ENCODE measurements around the gene DDX42. TPM values are rescaled to one million over a fixed set of nuclear protein-coding genes. Genes with fewer than 3 reads are reported as not detected.

DDX42 gene
- total and polyA plus RNA-seq, 2 of the 13 experiments (the other 11 are each of a cell fraction or from before 2014, with no cell fraction given), result 87.2 to 92.9 TPM

DNA sequence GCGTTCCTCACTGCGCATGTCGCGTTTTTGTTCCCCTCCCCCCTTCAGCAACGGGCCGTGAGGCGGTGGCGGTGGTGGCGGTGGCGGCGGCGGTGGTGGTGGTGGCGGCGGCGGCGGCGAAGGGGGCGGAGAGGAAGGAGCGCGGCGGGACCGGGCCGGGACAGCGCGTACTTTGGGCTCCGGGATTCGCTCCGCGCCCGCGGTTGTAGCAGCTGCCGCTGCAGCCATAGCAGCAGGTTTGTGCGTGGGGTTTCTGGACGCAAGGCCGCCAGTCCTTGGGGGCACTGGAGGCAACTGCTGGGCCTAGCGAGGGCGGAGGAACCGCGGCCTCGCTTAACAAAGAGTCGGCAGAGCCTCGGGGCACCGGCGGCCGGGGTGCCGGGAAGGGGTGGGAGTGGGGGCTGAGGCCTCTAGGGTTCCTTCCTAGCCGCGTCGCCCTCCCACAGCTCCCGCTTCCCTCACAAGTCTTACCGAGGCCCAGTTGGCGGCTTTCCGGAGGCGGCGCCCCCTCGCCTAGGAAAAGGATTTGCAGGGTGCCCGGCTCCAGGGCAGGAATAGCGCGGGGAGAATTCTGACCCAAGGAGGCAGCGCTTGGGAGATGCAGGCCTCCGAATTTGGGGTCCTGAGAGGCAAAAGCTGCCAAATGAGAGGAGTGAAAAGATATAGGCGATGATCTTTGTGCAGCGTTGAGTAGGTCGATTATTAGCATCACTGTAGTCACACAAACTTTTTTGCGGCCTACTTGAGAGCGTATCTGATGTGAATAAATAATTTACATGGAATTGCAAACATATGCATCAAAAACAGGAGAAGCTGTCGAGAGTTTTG lies at the start of gene DDX42 (continued):
- no peak for TF ChIP-seq HMGA1 (CRISPR knock-in tag; conservative IDR thresholded peaks at IDR 0.05)
- TF ChIP-seq, protein P1, sequence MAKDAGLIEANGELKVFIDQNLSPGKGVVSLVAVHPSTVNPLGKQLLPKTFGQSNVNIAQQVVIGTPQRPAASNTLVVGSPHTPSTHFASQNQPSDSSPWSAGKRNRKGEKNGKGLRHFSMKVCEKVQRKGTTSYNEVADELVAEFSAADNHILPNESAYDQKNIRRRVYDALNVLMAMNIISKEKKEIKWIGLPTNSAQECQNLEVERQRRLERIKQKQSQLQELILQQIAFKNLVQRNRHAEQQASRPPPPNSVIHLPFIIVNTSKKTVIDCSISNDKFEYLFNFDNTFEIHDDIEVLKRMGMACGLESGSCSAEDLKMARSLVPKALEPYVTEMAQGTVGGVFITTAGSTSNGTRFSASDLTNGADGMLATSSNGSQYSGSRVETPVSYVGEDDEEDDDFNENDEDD (CRISPR knock-in tag; IDR thresholded peaks at IDR 0.05; ENCODE audit: borderline replicate concordance), result peak; percentile 37; the same call in 1 of the 2 replicates
- TF ChIP-seq, protein P2, sequence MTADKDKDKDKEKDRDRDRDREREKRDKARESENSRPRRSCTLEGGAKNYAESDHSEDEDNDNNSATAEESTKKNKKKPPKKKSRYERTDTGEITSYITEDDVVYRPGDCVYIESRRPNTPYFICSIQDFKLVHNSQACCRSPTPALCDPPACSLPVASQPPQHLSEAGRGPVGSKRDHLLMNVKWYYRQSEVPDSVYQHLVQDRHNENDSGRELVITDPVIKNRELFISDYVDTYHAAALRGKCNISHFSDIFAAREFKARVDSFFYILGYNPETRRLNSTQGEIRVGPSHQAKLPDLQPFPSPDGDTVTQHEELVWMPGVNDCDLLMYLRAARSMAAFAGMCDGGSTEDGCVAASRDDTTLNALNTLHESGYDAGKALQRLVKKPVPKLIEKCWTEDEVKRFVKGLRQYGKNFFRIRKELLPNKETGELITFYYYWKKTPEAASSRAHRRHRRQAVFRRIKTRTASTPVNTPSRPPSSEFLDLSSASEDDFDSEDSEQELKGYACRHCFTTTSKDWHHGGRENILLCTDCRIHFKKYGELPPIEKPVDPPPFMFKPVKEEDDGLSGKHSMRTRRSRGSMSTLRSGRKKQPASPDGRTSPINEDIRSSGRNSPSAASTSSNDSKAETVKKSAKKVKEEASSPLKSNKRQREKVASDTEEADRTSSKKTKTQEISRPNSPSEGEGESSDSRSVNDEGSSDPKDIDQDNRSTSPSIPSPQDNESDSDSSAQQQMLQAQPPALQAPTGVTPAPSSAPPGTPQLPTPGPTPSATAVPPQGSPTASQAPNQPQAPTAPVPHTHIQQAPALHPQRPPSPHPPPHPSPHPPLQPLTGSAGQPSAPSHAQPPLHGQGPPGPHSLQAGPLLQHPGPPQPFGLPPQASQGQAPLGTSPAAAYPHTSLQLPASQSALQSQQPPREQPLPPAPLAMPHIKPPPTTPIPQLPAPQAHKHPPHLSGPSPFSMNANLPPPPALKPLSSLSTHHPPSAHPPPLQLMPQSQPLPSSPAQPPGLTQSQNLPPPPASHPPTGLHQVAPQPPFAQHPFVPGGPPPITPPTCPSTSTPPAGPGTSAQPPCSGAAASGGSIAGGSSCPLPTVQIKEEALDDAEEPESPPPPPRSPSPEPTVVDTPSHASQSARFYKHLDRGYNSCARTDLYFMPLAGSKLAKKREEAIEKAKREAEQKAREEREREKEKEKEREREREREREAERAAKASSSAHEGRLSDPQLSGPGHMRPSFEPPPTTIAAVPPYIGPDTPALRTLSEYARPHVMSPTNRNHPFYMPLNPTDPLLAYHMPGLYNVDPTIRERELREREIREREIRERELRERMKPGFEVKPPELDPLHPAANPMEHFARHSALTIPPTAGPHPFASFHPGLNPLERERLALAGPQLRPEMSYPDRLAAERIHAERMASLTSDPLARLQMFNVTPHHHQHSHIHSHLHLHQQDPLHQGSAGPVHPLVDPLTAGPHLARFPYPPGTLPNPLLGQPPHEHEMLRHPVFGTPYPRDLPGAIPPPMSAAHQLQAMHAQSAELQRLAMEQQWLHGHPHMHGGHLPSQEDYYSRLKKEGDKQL (CRISPR knock-in tag; IDR thresholded peaks at IDR 0.05; ENCODE audit: low read depth), result no peak
- no peak for TF ChIP-seq CEBPB (IDR thresholded peaks at IDR 0.05; ENCODE audit: borderline replicate concordance, low read depth, low read length)
- TF ChIP-seq, protein P3, sequence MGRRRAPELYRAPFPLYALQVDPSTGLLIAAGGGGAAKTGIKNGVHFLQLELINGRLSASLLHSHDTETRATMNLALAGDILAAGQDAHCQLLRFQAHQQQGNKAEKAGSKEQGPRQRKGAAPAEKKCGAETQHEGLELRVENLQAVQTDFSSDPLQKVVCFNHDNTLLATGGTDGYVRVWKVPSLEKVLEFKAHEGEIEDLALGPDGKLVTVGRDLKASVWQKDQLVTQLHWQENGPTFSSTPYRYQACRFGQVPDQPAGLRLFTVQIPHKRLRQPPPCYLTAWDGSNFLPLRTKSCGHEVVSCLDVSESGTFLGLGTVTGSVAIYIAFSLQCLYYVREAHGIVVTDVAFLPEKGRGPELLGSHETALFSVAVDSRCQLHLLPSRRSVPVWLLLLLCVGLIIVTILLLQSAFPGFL (CRISPR knock-in tag; IDR thresholded peaks at IDR 0.05), result 0 out of 2 replicates have a peak, but pooled peaks have one; percentile 59
- peak; percentile 56; the same call in 1 of the 2 replicates for TF ChIP-seq CHCHD3 (CRISPR knock-in tag; IDR thresholded peaks at IDR 0.05)
- no peak for TF ChIP-seq MBNL3 (CRISPR knock-in tag; conservative IDR thresholded peaks at IDR 0.05)
- no peak for TF ChIP-seq CCAR2 (optimal IDR thresholded peaks at IDR 0.05; ENCODE audit: low read depth, low read length)
- TF ChIP-seq NR1H2 (CRISPR knock-in tag; IDR thresholded peaks at IDR 0.05; ENCODE audit: borderline replicate concordance, low read depth), result 0 out of 2 replicates have a peak, but pooled peaks have one; percentile 32
- TF ChIP-seq, protein P4, sequence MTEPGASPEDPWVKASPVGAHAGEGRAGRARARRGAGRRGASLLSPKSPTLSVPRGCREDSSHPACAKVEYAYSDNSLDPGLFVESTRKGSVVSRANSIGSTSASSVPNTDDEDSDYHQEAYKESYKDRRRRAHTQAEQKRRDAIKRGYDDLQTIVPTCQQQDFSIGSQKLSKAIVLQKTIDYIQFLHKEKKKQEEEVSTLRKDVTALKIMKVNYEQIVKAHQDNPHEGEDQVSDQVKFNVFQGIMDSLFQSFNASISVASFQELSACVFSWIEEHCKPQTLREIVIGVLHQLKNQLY (CRISPR knock-in tag; IDR thresholded peaks at IDR 0.05), result no peak
- TF ChIP-seq, protein P5, sequence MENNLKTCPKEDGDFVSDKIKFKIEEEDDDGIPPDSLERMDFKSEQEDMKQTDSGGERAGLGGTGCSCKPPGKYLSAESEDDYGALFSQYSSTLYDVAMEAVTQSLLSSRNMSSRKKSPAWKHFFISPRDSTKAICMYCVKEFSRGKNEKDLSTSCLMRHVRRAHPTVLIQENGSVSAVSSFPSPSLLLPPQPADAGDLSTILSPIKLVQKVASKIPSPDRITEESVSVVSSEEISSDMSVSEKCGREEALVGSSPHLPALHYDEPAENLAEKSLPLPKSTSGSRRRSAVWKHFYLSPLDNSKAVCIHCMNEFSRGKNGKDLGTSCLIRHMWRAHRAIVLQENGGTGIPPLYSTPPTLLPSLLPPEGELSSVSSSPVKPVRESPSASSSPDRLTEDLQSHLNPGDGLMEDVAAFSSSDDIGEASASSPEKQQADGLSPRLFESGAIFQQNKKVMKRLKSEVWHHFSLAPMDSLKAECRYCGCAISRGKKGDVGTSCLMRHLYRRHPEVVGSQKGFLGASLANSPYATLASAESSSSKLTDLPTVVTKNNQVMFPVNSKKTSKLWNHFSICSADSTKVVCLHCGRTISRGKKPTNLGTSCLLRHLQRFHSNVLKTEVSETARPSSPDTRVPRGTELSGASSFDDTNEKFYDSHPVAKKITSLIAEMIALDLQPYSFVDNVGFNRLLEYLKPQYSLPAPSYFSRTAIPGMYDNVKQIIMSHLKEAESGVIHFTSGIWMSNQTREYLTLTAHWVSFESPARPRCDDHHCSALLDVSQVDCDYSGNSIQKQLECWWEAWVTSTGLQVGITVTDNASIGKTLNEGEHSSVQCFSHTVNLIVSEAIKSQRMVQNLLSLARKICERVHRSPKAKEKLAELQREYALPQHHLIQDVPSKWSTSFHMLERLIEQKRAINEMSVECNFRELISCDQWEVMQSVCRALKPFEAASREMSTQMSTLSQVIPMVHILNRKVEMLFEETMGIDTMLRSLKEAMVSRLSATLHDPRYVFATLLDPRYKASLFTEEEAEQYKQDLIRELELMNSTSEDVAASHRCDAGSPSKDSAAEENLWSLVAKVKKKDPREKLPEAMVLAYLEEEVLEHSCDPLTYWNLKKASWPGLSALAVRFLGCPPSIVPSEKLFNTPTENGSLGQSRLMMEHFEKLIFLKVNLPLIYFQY (CRISPR knock-in tag; IDR thresholded peaks at IDR 0.05; ENCODE audit: borderline replicate concordance), result no peak
- TF ChIP-seq FOXC1 (CRISPR knock-in tag; IDR thresholded peaks at IDR 0.05; ENCODE audit: borderline replicate concordance), result no peak
- TF ChIP-seq ZMYM2 (CRISPR knock-in tag; IDR thresholded peaks at IDR 0.05), result no peak
- TF ChIP-seq SP140L (CRISPR knock-in tag; IDR thresholded peaks at IDR 0.05; ENCODE audit: borderline replicate concordance), result no peak
